ENCODE results near the gene CAMTA1. TPM values are rescaled to one million over a fixed set of nuclear protein-coding genes. Genes with fewer than 3 reads are reported as not detected.

CAMTA1 gene
- total RNA-seq, 4 donors from 2014 or later, result 86.3 to 170 (median 132) TPM

- no peaks in the 10 kb centered on the region for H3K4me1 ChIP-seq
- H3K4me3 ChIP-seq, result no peak overlapping the region
- H3K36me3 ChIP-seq, result no peaks in the 10 kb centered on the region
- no peak overlapping the region for H3K27ac ChIP-seq
- ATAC-seq, result no peak
- no peaks in the 10 kb centered on the region for H3K27me3 ChIP-seq
- TF ChIP-seq CTCF (IDR thresholded peaks at IDR 0.05), result no peak
- TF ChIP-seq POLR2A (IDR thresholded peaks at IDR 0.05), result no peak
- TF ChIP-seq POLR2AphosphoS5 (IDR thresholded peaks at IDR 0.05), result no peak
- no peak for TF ChIP-seq EP300 (IDR thresholded peaks at IDR 0.05)
- H3K9me3 ChIP-seq, result no peaks in the 10 kb centered on the region
- 78 to 79% methylated on average over 3 to 6 of the region's 7 CpGs for WGBS, 2 donors (ENCODE audit: low coverage in 1 of 2)
Measured at GRCh38 chr1:6777813-6778212, 7.4 kb upstream of the CAMTA1 start.

GRCh38 chr1:6779089-6779805 lies 6.0 kb upstream of the CAMTA1 start:
- no peaks in the 10 kb centered on the region for H3K27me3 ChIP-seq
- no peaks in the 10 kb centered on the region for H3K36me3 ChIP-seq
- TF ChIP-seq POLR2AphosphoS5 (IDR thresholded peaks at IDR 0.05) (no peak), EP300 (IDR thresholded peaks at IDR 0.05) (no peak), CTCF (IDR thresholded peaks at IDR 0.05) (no peak), POLR2A (IDR thresholded peaks at IDR 0.05) (no peak)
- no peak overlapping the region for H3K27ac ChIP-seq
- H3K4me3 ChIP-seq, result no peak overlapping the region
- no peaks in the 10 kb centered on the region for H3K9me3 ChIP-seq
- no peak for ATAC-seq
- H3K4me1 ChIP-seq, result peaks cover 0 to 10% (median 0%) of the 10 kb centered on the region in 3 donors
- WGBS, 2 donors (ENCODE audit: low coverage in 1 of 2), result 80 to 84% methylated on average over 7 of the region's 7 CpGs

GRCh38 chr1:6782151-6782550 lies 3.1 kb upstream of the CAMTA1 start:
- Histone ChIP-seq H3K4me1 (peaks cover 0 to 21% (median 6%) of the 10 kb centered on the region in 3 donors), H3K9me3 (no peaks in the 10 kb centered on the region), H3K4me3 (no peak overlapping the region), H3K36me3 (no peaks in the 10 kb centered on the region), H3K27ac (no peak overlapping the region), H3K27me3 (no peaks in the 10 kb centered on the region)
- TF ChIP-seq POLR2A (IDR thresholded peaks at IDR 0.05) (no peak), EP300 (IDR thresholded peaks at IDR 0.05) (no peak), POLR2AphosphoS5 (IDR thresholded peaks at IDR 0.05) (no peak)
- 87 to 89% methylated on average over 3 to 5 of the region's 6 CpGs for WGBS, 2 donors (ENCODE audit: low coverage in 1 of 2)
- ATAC-seq, result no peak

DNA sequence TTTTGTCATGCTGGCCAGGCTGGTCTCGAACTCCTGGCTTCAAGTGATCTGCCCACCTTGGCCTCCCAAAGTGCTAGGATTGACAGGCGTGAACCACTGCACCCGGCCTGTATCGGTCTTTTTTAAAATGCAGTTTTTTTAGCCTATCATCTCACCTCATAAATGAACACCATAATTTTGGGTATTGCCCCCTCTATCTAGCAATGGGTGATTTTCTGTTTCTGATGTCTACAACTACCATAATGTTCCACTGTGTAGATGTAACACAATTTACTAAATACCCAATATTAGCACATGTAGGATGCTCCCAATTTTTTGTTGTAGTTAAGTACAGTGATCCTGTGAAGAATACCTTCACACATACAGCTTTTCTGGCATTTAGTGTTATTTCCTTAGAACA lies 2.0 kb upstream of the CAMTA1 start:
- Histone ChIP-seq H3K27me3 (no peaks in the 10 kb centered on the region), H3K36me3 (no peaks in the 10 kb centered on the region), H3K4me1 (peaks cover 0 to 29% (median 6%) of the 10 kb centered on the region in 3 donors), H3K9me3 (no peaks in the 10 kb centered on the region), H3K4me3 (no peak overlapping the region), H3K27ac (peak overlapping the region in 2 of 4 donors; percentile 97 to 98)
- 91% methylated on average over 4 of the region's 4 CpGs; no CpG with 5 or more reads in 1 of the 2 donors for whole genome bisulfite sequencing, 2 donors (ENCODE audit: low coverage in 1 of 2)
- TF ChIP-seq CTCF (IDR thresholded peaks at IDR 0.05), result no peak
- no peak for TF ChIP-seq EP300 (IDR thresholded peaks at IDR 0.05)
- TF ChIP-seq POLR2AphosphoS5 (IDR thresholded peaks at IDR 0.05), result no peak
- no peak for TF ChIP-seq POLR2A (IDR thresholded peaks at IDR 0.05)
- ATAC-seq, result no peak

GRCh38 chr1:6783936-6784559 lies 1.2 kb upstream of the CAMTA1 start:
- ATAC-seq, result peak; percentile 1
- Histone ChIP-seq H3K36me3 (no peaks in the 10 kb centered on the region), H3K27me3 (no peaks in the 10 kb centered on the region), H3K4me1 (peaks cover 0 to 38% (median 6%) of the 10 kb centered on the region in 3 donors), H3K27ac (peak overlapping the region; percentile 94 to 100 (median 98)), H3K9me3 (no peaks in the 10 kb centered on the region), H3K4me3 (peak overlapping the region; percentile 76 to 98)
- peak in 1 of 4 experiments; percentile 26 for TF ChIP-seq CTCF (IDR thresholded peaks at IDR 0.05)
- no peak for TF ChIP-seq EP300 (IDR thresholded peaks at IDR 0.05)
- TF ChIP-seq POLR2AphosphoS5 (IDR thresholded peaks at IDR 0.05), result peak; percentile 67
- TF ChIP-seq POLR2A (IDR thresholded peaks at IDR 0.05), result no peak
- WGBS, 2 donors (ENCODE audit: low coverage in 1 of 2), result 0 to 2% methylated on average over 5 to 7 of the region's 40 CpGs
